OCI-LY3 (cell line): Measurements from ENCODE around the gene SGCA.

Source experiments
- EZH2phosphoT487 ChIP-seq: fragments of 200-600 bp; shearing (Covaris generic); IDR thresholded peaks from 2 replicates; pipeline ENCODE4 v1.6.1; 2018; ENCODE audit warnings: antibody characterized with exemption, mixed run types, low read depth
- TF ChIP-seq, protein P1 (sequence below): fragments of 200-600, 300-600 bp; sonication (generic); IDR thresholded peaks from 2 replicates; pipeline ENCODE4 v1.5.1; 2014; ENCODE audit warnings: antibody characterized with exemption, low read length, low read depth

DNA sequence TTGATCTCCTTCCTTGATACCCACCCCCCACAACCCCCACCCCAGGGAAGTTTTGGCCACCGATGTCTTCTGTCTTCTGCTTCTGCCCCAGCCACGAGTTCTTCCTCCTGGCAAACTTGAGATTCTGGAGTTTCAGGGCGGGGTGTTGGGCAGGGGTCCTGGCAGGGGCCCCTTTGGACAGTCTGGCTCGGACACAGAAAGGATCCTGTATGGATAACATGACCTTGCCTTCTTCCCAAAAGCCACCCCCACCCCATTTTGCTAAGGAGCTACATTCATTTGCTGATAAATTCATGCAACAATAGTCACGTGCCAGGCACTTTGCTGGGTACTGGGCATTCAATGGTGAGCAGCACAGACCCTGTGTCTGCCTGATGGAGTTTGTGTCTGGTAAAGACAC lies 41.5 kb downstream of the SGCA start:
- TF ChIP-seq, protein P1, sequence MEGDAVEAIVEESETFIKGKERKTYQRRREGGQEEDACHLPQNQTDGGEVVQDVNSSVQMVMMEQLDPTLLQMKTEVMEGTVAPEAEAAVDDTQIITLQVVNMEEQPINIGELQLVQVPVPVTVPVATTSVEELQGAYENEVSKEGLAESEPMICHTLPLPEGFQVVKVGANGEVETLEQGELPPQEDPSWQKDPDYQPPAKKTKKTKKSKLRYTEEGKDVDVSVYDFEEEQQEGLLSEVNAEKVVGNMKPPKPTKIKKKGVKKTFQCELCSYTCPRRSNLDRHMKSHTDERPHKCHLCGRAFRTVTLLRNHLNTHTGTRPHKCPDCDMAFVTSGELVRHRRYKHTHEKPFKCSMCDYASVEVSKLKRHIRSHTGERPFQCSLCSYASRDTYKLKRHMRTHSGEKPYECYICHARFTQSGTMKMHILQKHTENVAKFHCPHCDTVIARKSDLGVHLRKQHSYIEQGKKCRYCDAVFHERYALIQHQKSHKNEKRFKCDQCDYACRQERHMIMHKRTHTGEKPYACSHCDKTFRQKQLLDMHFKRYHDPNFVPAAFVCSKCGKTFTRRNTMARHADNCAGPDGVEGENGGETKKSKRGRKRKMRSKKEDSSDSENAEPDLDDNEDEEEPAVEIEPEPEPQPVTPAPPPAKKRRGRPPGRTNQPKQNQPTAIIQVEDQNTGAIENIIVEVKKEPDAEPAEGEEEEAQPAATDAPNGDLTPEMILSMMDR, result no peak
- no peak for TF ChIP-seq EZH2phosphoT487
